Measurements from ENCODE around the gene TBC1D25.

The TBC1D25 gene, protein sequence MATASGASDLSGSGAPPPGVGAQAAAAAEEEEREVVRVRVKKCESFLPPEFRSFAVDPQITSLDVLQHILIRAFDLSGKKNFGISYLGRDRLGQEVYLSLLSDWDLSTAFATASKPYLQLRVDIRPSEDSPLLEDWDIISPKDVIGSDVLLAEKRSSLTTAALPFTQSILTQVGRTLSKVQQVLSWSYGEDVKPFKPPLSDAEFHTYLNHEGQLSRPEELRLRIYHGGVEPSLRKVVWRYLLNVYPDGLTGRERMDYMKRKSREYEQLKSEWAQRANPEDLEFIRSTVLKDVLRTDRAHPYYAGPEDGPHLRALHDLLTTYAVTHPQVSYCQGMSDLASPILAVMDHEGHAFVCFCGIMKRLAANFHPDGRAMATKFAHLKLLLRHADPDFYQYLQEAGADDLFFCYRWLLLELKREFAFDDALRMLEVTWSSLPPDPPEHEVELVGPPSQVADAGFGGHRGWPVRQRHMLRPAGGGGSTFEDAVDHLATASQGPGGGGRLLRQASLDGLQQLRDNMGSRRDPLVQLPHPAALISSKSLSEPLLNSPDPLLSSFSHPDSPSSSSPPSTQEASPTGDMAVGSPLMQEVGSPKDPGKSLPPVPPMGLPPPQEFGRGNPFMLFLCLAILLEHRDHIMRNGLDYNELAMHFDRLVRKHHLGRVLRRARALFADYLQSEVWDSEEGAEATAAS

DNA sequence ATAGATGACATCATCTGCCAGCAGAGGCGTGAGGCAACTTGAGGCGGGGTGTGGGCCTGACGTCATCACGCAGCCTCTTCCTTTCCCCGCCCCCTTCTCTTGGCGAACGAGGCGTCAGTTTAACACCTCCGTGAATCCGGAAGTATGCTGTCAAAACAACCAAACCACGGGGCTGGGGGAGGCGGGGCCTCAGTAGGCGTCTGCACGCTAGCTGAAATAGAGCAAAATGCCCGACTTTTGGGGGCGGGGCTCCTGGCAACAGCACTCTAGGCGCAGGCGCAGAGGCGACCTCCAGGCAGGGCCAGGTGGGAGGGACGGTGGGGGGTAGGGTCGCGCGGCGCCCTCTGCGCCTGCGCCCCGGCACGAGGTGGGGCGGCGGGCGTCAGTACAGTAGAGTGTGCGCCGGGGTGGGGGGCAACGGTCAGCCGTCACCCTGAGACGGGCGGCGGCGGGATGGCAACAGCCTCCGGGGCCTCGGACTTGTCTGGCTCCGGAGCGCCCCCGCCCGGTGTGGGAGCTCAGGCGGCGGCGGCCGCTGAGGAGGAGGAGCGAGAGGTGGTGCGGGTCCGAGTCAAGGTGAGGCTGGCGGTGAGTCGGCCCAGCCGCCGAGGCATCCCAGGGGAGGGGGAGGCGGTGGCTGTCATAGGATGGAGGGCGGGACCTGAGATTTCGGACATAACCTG is at the start of gene TBC1D25:
Gene TBC1D25 (plus strand): TSS at position 370 of the 683 bp plus-strand sequence. CDS start 84 bp downstream, at position 454.
- Histone ChIP-seq H3K4me3 (ENCODE audit: low read depth, low read length) (peak within 1 kb of the TSS; percentile 50), H3K36me3 (peaks cover 6% of the 10 kb centered on the region; the same call in 1 of the 2 replicates), H3K9me3 (ENCODE audit: severe bottlenecking) (no peaks in the 10 kb centered on the region), H3K27me3 (ENCODE audit: insufficient read depth, low read depth, severe bottlenecking) (peaks cover 3% of the 10 kb centered on the region), H3K27ac (peak within 1 kb of the TSS; percentile 56)
- TF ChIP-seq, protein P1, sequence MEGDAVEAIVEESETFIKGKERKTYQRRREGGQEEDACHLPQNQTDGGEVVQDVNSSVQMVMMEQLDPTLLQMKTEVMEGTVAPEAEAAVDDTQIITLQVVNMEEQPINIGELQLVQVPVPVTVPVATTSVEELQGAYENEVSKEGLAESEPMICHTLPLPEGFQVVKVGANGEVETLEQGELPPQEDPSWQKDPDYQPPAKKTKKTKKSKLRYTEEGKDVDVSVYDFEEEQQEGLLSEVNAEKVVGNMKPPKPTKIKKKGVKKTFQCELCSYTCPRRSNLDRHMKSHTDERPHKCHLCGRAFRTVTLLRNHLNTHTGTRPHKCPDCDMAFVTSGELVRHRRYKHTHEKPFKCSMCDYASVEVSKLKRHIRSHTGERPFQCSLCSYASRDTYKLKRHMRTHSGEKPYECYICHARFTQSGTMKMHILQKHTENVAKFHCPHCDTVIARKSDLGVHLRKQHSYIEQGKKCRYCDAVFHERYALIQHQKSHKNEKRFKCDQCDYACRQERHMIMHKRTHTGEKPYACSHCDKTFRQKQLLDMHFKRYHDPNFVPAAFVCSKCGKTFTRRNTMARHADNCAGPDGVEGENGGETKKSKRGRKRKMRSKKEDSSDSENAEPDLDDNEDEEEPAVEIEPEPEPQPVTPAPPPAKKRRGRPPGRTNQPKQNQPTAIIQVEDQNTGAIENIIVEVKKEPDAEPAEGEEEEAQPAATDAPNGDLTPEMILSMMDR (IDR thresholded peaks at IDR 0.05; ENCODE audit: low read depth, low read length), result peak; percentile 31; the same call in 1 of the 2 replicates
- peak; percentile 96 for DNase-seq

DNA sequence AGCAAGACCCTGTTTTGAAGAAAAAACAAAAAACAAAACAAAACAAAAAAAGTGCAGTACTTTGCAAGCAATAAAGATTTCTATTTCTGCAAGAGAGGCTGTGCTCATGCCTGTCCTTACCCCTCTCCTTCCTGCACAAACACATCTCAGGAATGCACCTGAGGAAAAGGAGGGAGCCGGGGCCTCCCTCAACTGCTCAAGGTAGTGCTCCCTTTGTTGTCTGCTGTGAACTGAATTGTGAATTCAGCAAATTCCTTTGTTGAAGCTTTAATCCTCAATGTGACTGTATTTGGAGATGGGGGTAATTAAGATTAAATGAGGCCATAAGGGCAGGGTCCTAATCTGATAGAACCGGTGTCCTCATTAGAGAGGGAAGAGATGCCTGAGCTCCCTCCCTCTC is 49.6 kb upstream of the TBC1D25 start:
- Histone ChIP-seq H3K27ac (no peak overlapping the region), H3K9me3 (ENCODE audit: severe bottlenecking) (no peaks in the 10 kb centered on the region), H3K36me3 (no peaks in the 10 kb centered on the region; the same call in none of the 2 replicates), H3K27me3 (ENCODE audit: insufficient read depth, low read depth, severe bottlenecking) (peaks cover 3% of the 10 kb centered on the region), H3K4me3 (ENCODE audit: low read depth, low read length) (no peak overlapping the region)
- no peak for DNase-seq
- TF ChIP-seq, protein P1 (IDR thresholded peaks at IDR 0.05; ENCODE audit: low read depth, low read length), result no peak

DNA sequence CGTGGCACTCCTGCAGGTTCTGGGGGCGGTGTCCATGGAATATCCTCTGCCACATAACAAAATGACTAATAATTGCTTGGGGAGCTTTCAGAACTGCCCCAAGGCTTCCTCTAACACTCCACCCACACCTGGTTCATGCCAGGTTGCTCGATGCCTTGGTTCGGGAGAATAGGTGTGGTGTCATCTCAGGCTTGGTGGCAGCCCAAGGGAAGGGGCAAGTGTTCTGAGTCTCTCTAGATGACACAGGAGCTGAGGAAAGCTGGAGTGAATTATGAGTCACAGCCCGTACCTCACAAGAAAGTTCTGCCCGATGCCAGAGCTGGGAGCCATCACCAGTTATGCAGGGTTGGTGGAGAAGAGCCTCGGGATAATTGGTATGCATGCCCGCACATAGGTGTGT is 48.9 kb upstream of the TBC1D25 start:
- Histone ChIP-seq H3K27me3 (ENCODE audit: insufficient read depth, low read depth, severe bottlenecking) (peaks cover 3% of the 10 kb centered on the region), H3K4me3 (ENCODE audit: low read depth, low read length) (no peak overlapping the region), H3K9me3 (ENCODE audit: severe bottlenecking) (no peaks in the 10 kb centered on the region), H3K36me3 (no peaks in the 10 kb centered on the region; the same call in 1 of the 2 replicates), H3K27ac (no peak overlapping the region)
- TF ChIP-seq, protein P1 (IDR thresholded peaks at IDR 0.05; ENCODE audit: low read depth, low read length), result no peak
- no peak for DNase-seq

DNA sequence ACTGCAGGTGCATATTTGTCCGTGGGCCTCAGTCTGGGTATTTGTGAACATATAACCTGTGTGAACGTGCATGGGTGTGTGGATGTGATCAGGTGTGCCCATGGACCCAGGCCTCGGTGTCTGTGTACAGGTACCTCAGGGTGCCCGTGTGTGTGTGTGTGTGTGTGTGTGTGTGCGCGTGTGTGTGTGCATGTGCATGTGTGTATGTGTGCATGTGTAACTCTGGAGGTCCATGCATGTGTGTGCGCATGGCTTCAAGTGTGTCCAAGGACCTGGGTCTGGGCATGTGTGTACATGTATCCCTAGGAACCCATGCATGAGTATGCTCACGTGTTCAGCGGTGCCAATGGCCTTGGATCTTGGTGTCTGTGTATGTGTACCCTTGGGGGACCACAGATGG is 47.7 kb upstream of the TBC1D25 start:
- no peaks in the 10 kb centered on the region for H3K36me3 ChIP-seq
- no peak overlapping the region for H3K4me3 ChIP-seq (ENCODE audit: low read depth, low read length)
- DNase-seq, result no peak
- H3K27me3 ChIP-seq (ENCODE audit: insufficient read depth, low read depth, severe bottlenecking), result no peaks in the 10 kb centered on the region
- TF ChIP-seq, protein P1 (IDR thresholded peaks at IDR 0.05; ENCODE audit: low read depth, low read length), result no peak
- no peak overlapping the region for H3K27ac ChIP-seq
- H3K9me3 ChIP-seq (ENCODE audit: severe bottlenecking), result no peaks in the 10 kb centered on the region

DNA sequence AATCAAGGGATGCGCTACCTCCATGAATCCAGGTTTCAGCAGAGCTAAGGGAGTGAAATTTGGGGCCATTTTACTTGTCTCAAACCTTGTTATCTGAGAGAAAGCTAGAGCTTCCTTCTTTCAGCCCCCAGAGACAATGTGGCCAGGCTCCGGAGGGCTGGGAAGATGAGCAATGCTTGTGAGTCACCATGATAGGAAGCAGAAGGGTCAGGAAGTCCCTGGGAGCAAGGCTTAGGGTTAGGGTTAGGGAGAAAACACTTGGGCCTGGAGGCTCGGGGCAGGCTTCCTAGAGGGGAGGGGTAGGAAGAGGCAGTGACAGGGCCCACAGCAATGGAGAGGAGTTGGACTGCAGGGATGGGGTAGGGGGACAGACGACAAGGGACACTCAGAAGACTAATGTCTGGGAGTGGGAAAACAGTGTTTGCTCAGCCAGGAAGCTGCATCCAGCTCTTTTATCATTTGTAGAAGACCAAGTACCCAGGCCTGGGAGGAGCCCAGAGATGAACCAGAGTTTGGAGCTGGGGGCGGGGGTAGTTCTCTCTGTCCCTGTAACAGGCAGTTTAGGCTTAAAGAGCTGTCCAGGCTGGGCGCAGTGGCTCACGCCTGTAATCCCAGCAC is 47.1 kb upstream of the TBC1D25 start:
- no peak for DNase-seq
- Histone ChIP-seq H3K9me3 (ENCODE audit: severe bottlenecking) (no peaks in the 10 kb centered on the region), H3K27ac (no peak overlapping the region), H3K4me3 (ENCODE audit: low read depth, low read length) (no peak overlapping the region), H3K36me3 (no peaks in the 10 kb centered on the region), H3K27me3 (ENCODE audit: insufficient read depth, low read depth, severe bottlenecking) (no peaks in the 10 kb centered on the region)
- TF ChIP-seq, protein P1 (IDR thresholded peaks at IDR 0.05; ENCODE audit: low read depth, low read length), result no peak
